Gastroesophageal sphincter (tissue), 3 donors: Measurements from ENCODE around the gene NEK10.

ENCODE experiments used
- EP300 ChIP-seq: sonication (generic); formaldehyde crosslinking; IDR thresholded peaks from one replicate; pipeline ENCODE4 v1.6.1; 2017; ENCODE audit warnings: antibody characterized with exemption, mild to moderate bottlenecking
- POLR2A ChIP-seq, 2 donors: fragments of 450-650 bp; IDR thresholded peaks; one replicate each; pipeline ENCODE4 v1.6.1; 2017; ENCODE audit warnings: antibody characterized with exemption in 2 of 2, mild to moderate bottlenecking in 2 of 2, moderate library complexity in 1 of 2
- POLR2AphosphoS5 ChIP-seq: sonication (generic); formaldehyde crosslinking; IDR thresholded peaks from one replicate; pipeline ENCODE4 v1.6.1; 2017; ENCODE audit warnings: antibody characterized with exemption
- TF ChIP-seq, protein P1 (sequence below), 4 experiments: fragments of 200-600 bp in 2 of 4; fragments of 450-650 bp in 2 of 4; sonication (generic) in 1 of 4; IDR thresholded peaks; one replicate each; pipeline ENCODE4 v1.5.1; 2017 to 2019; ENCODE audit warnings: antibody characterized with exemption in 4 of 4, mild to moderate bottlenecking in 2 of 4, moderate library complexity in 2 of 4

DNA sequence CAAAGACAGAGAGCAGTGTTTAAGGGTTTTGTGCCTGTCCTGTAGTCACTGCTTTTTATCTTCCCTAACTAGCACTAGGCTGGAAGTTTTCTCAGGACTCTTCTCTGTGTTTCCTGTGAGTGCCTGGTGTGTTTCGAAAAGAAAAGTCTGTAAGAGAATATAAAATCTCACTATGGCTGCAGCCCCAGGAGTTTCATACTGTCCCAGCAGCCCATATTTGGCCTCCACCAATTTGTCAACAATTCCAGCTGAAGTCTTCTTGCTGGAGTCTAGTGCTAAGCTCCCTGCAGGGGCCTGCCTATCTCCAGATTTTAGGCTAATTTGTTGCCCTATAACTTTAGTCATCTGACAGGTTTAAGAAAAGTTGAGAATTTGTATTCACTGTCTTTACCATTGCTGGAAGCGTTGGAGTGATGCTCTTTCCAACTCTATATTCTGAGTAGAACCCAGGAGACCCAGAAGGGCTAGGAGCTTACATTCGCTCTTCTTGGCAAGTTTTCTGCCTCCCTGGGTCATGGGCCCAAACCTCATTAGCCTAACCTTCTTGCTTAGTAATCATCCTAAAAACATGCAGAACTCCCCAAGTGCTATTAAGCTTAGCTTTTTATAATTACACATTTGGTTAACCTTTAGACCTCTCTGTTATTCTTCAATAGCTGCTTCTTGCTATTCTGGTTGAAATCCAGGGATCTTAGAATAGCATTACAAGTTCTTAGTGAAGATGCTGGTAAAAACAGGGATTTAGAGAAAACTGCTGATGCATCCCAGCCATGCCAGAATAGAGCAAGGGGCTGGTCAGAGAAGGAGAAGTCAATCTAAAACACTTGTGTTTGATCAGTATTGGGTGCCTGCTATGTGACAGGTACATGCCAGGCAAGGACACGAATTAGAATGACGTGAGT is 283.1 kb downstream of the NEK10 start:
- TF ChIP-seq, protein P1, sequence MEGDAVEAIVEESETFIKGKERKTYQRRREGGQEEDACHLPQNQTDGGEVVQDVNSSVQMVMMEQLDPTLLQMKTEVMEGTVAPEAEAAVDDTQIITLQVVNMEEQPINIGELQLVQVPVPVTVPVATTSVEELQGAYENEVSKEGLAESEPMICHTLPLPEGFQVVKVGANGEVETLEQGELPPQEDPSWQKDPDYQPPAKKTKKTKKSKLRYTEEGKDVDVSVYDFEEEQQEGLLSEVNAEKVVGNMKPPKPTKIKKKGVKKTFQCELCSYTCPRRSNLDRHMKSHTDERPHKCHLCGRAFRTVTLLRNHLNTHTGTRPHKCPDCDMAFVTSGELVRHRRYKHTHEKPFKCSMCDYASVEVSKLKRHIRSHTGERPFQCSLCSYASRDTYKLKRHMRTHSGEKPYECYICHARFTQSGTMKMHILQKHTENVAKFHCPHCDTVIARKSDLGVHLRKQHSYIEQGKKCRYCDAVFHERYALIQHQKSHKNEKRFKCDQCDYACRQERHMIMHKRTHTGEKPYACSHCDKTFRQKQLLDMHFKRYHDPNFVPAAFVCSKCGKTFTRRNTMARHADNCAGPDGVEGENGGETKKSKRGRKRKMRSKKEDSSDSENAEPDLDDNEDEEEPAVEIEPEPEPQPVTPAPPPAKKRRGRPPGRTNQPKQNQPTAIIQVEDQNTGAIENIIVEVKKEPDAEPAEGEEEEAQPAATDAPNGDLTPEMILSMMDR (IDR thresholded peaks at IDR 0.05): no peak
- TF ChIP-seq POLR2AphosphoS5: no peak
- no peak for TF ChIP-seq POLR2A (IDR thresholded peaks at IDR 0.05)
- TF ChIP-seq EP300: no peak
